ENCODE results near the gene URB2.
A peak's percentile ranks its signal among the peaks of the same experiment; 100 is the strongest.
"Not testable (repeated sequence)": the region's sequence is repeated elsewhere in the genome, so short reads cannot be mapped to it uniquely, and the experiment has no call there.

URB2 gene

DNA sequence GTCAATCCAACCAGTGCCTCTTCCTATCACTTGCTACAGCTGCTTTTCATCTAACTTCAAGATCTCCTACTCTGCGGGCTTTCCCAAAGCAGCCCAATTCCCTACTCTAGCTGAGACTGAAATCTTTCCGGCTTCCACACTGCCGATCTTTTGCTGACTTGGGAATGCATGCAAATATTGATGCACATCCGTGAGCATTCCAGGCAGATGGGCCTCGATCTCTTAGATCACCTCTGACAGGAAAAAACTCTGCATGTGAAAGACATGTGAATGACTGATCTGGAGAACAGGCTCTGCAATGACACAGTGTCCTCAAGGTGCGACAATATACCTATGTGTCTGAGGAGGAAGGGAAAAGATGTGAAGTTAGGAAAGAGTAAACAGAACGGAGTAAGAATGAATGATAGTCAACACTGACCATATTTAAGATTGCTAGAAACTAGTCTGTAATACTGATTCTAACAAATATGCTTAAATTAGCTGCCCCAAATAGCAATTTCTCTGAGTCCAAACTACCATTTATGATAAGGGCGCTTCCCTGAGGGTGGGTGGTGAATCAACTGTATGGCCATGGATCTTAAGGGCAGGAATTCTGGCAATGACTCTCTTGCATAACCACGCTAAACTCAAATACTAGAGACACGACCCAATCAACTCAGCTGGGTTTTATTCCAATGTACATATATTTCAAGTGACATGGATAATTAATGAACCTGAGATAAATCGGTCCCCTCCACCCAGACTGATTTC, 8.5 kb upstream of the URB2 start:
- DNase-seq (ENCODE audit: low read depth), result no peak
- no peak overlapping the region for H3K4me3 ChIP-seq (ENCODE audit: low read length)
- TF ChIP-seq, protein P1, sequence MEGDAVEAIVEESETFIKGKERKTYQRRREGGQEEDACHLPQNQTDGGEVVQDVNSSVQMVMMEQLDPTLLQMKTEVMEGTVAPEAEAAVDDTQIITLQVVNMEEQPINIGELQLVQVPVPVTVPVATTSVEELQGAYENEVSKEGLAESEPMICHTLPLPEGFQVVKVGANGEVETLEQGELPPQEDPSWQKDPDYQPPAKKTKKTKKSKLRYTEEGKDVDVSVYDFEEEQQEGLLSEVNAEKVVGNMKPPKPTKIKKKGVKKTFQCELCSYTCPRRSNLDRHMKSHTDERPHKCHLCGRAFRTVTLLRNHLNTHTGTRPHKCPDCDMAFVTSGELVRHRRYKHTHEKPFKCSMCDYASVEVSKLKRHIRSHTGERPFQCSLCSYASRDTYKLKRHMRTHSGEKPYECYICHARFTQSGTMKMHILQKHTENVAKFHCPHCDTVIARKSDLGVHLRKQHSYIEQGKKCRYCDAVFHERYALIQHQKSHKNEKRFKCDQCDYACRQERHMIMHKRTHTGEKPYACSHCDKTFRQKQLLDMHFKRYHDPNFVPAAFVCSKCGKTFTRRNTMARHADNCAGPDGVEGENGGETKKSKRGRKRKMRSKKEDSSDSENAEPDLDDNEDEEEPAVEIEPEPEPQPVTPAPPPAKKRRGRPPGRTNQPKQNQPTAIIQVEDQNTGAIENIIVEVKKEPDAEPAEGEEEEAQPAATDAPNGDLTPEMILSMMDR (conservative IDR thresholded peaks at IDR 0.05; ENCODE audit: low read length), result no peak

DNA sequence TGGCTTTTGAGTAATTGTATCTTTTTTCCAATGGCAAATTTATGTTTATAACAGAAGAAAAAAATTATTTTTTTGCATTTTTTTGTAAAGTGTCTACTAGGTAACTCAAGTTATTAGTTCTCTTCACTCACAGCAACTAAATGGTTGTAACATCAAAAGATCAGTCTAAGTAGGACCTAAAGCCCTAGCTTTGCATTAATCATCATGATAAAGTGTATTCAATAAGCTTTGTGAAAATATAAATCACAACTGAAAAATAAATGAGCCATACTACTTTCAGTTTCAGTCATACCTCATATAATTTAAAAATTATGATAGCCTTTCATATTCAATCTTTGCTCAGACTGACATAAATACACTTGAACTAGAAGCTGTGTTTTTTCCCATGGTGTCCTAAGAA, 7.0 kb upstream of the URB2 start:
- no peak overlapping the region for H3K4me3 ChIP-seq (ENCODE audit: low read length)
- no peak for DNase-seq (ENCODE audit: low read depth)
- TF ChIP-seq, protein P1 (conservative IDR thresholded peaks at IDR 0.05; ENCODE audit: low read length), result no peak

DNA sequence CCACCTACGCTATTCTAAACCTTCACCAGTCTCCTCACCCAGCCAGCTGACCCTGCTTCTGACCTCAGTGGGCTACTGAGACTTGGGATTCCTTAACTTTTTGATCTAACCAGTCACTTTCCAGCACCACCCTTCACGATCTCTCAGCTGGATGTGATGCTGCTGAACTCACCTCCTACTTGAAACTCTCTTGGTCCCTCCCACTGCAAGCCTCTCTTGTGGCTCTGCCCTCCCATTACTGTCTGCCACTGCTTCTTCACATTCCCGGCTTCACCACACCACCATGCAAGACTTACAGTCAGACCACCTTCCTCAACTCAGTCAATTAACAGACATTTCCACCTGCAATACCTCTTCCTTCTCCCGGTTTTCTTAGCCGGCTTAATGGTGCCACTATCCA, 6.4 kb upstream of the URB2 start:
- TF ChIP-seq, protein P1 (conservative IDR thresholded peaks at IDR 0.05; ENCODE audit: low read length), result no peak
- no peak for DNase-seq (ENCODE audit: low read depth)

DNA sequence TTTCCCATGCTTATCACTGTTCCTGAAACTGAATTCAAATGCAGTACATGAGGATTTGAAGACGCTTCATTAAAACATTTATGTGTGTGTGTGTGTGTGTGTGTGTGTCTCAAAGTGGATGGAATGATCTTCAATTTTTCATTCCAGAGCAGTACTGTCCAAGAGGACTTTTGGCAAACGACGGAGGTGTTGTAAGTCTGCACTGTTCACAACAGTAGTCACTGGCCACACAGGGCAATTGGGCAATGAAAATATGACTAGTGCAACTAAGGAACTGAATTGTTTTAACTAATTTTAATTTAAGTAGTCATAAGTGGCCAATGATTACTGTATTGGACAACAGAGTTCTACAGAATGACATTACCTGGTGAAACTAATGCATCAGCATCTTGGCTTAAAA, 5.2 kb upstream of the URB2 start:
- no peak overlapping the region for H3K4me3 ChIP-seq (ENCODE audit: low read length)
- TF ChIP-seq, protein P1 (conservative IDR thresholded peaks at IDR 0.05; ENCODE audit: low read length), result no peak
- peak; percentile 96 for DNase-seq (ENCODE audit: low read depth)

More for the DNA sequence above, 6.4 kb upstream of the URB2 start:
- H3K4me3 ChIP-seq (ENCODE audit: low read length), result no peak overlapping the region

DNA sequence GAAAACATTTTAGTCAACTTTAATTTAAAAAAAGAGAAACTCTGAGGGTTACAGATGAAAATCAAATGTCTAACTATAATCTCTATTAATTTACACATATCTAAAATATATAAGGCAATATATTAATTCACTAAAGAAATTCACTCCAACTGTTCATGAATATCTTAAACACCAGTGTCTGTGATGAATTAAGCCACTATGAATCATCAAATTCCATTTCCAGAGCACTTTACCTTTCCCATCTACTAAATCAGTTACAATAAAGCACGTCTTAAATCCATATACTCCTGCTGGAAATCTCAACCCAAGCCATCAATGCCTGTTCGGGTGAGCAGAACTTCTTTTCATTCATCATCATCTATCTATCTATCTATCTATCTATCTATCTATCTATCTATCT, 4.4 kb upstream of the URB2 start:
- H3K4me3 ChIP-seq (ENCODE audit: low read length), result no peak overlapping the region
- DNase-seq (ENCODE audit: low read depth), result peak; percentile 26
- TF ChIP-seq, protein P1 (conservative IDR thresholded peaks at IDR 0.05; ENCODE audit: low read length), result no peak

DNA sequence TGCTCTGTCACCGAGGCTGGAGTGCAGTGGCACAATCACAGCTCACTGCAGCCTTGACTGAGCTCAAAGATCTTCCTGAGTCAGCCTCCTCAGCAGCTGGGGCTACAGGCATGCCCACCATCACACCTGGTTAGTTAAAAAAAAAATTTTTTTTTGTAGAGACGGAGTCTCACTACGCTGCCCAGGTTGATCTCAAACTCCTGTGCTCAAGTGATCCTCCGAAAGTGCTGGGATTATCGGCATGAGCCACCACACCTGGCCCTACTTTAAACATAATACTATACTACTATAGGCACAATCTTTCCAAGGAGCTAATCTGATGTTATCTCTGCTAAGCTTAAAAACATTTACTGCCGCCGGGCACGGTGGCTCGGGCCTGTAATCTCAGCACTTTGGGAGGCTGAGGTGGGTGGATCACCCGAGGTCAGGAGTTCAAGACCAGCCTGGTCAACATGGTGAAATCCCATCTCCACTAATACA, 3.4 kb upstream of the URB2 start:
- DNase-seq (ENCODE audit: low read depth); H3K4me3 ChIP-seq (ENCODE audit: low read length): not testable (repeated sequence)

DNA sequence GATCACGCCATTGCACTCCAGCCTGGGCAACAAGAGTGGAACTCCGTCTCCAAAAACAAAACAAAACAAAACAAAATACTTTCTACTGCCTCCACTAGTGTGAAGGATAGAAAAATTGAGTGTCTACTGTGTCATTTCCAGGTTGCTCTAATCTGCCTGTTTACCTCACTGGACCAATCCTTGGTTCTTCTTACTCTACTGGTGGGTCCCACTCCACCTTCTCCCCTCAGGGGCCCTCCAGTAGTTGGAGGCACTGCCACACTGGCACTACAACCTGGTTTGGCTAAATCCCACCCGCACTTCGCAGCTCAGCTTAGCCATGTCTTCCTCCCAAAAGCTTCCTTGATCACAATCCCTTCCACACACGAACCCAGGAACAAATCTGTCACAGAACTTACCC, 2.8 kb upstream of the URB2 start:
- TF ChIP-seq, protein P1 (conservative IDR thresholded peaks at IDR 0.05; ENCODE audit: low read length), result no peak
- no peak for DNase-seq (ENCODE audit: low read depth)
- H3K4me3 ChIP-seq (ENCODE audit: low read length), result no peak overlapping the region
